Left lung (tissue), 10 donors: Measurements from ENCODE around the gene RXRG. TPM values are rescaled to one million over a fixed set of nuclear protein-coding genes. Genes with fewer than 3 reads are reported as not detected.

Experiments
- ATAC-seq: fragments of 200-7000 bp; cut with Tn5 transposase; one replicate; pipeline ENCODE4 v1.9.1; 2020; ENCODE audit warnings: moderate library complexity
- DNase-seq, 4 donors: peaks; one replicate each; pipeline ENCODE4 v3.0.0-alpha.2; 2013 to 2020
- H3K27ac ChIP-seq, 2 donors: fragments of 200-600 bp; sonication (generic) in 1 of 2; one replicate each; pipeline versions ENCODE4 v1.5.0 to v1.8.0; 2020 to 2021
- H3K27me3 ChIP-seq, 2 donors: fragments of 200-600 bp; sonication (generic) in 1 of 2; one replicate each; pipeline versions ENCODE4 v1.5.0 to v1.8.0; 2020 to 2021
- H3K36me3 ChIP-seq, 2 donors: fragments of 200-600 bp; sonication (generic) in 1 of 2; one replicate each; pipeline versions ENCODE4 v1.5.0 to v1.8.0; 2020 to 2021
- H3K4me1 ChIP-seq, 2 donors: fragments of 200-600 bp; one replicate each; pipeline ENCODE4 v1.8.0; 2021
- H3K4me3 ChIP-seq, 2 donors: fragments of 200-600 bp; sonication (generic) in 1 of 2; one replicate each; pipeline versions ENCODE4 v1.5.0 to v1.8.0; 2020 to 2021; ENCODE audit warnings: mild to moderate bottlenecking in 1 of 2
- H3K9me3 ChIP-seq, 2 donors: fragments of 200-600 bp; sonication (generic) in 1 of 2; one replicate each; pipeline versions ENCODE4 v1.5.0 to v1.8.0; 2020 to 2021
- intact Hi-C, 2 donors: fragments of 100-400 bp; cut with DNase I; formaldehyde crosslinking; loops; one replicate each; pipeline versions ENCODE4 v1.11.2 to v1.14.2; 2022
- polyA plus RNA-seq, 6 donors: library from polyadenylated mRNA; unstranded; fragments of 120-200 nt; gene quantifications; one replicate each; pipeline ENCODE4 v1.2.1, GENCODE V29; 2013; ENCODE audit not compliant: insufficient read length in 6 of 6
- total RNA-seq, 2 donors: library from RNA; stranded (reverse); fragmentation: NEBNext Ultra II Directional; extraction: Animal tissue kit (Norgen Biotek cat#: 25700); gene quantifications; one replicate each; pipeline ENCODE4 v1.2.1, GENCODE V29; 2021
- TF ChIP-seq, protein P1 (sequence below), 2 donors: fragments of 200-600 bp; sonication (generic) in 1 of 2; IDR thresholded peaks; one replicate each; pipeline versions ENCODE4 v1.5.0 to v1.8.0; 2021; ENCODE audit warnings: antibody characterized with exemption in 2 of 2
- donor health status: DM: no; HTN: yes; CAD: no.
- donor health status: DM: no; HTN: no; CAD: no.

The RXRG gene
- total and polyA plus RNA-seq, 8 donors: 1.1 to 18.4 (median 14.1) TPM

DNA sequence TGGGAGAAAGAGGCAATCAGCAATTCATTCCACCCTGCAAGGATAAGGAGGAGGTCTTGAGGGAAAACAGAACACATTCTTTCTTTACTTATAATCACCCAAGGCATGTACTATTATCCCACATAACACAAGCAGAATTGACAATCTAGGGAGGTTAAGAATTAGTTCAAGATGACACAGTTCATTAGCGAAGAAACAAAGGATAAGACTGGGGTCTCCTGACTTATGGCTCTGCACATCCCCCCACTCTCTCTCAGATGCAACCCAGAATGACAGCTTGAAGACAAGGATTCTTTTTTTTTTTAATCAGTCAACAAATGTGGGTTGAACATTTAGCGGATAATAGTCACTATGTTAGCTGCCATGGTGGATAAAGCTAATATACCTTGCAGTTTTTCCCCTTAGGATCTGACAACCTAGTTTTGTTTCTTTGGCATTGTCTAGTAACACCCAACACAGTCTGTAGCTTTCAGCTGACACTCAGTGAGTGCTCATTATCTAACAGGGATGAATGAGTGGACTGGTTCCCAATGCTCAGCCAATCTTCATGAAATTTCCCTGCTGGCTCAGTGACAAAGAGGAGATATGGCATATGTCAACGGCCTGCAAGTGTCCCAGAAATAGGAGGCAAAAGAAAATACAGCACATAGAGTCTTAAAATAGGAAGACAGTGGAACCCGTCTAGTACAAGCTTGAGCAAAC, 35.1 kb downstream of the RXRG start:
- TF ChIP-seq, protein P1, sequence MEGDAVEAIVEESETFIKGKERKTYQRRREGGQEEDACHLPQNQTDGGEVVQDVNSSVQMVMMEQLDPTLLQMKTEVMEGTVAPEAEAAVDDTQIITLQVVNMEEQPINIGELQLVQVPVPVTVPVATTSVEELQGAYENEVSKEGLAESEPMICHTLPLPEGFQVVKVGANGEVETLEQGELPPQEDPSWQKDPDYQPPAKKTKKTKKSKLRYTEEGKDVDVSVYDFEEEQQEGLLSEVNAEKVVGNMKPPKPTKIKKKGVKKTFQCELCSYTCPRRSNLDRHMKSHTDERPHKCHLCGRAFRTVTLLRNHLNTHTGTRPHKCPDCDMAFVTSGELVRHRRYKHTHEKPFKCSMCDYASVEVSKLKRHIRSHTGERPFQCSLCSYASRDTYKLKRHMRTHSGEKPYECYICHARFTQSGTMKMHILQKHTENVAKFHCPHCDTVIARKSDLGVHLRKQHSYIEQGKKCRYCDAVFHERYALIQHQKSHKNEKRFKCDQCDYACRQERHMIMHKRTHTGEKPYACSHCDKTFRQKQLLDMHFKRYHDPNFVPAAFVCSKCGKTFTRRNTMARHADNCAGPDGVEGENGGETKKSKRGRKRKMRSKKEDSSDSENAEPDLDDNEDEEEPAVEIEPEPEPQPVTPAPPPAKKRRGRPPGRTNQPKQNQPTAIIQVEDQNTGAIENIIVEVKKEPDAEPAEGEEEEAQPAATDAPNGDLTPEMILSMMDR (IDR thresholded peaks at IDR 0.05): no peak
- Histone ChIP-seq H3K4me3 (no peak overlapping the region), H3K4me1 (no peaks in the 10 kb centered on the region), H3K36me3 (no peaks in the 10 kb centered on the region), H3K27ac (no peak overlapping the region), H3K9me3 (no peaks in the 10 kb centered on the region), H3K27me3 (no peaks in the 10 kb centered on the region)
- intact Hi-C loops: loop anchor here (5.0 to 10.0 kb wide), 2 partner anchors 182 to 185 kb away; no protein-coding TSS in a partner anchor
- DNase-seq: no peak
- ATAC-seq: no peak

DNA sequence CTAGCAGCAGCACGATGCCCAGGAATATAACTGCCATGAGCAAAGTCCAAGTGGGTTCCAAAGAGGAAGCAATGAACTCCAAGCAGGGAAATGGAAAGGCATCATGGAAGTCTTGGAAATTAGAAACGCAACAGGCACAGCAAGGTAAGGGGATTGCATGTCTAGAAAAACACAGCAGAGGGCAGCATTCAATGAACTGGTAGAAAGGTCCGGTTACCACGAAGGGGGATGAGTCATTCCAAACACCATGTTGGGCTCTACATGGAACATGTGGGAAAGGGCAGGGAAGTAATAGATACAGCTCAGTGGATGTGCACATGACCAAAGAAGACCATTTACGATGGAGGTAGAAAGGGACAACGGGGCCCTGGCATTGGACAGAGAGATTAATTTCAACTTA, 36.4 kb downstream of the RXRG start:
- Histone ChIP-seq H3K27ac (no peak overlapping the region), H3K4me3 (no peak overlapping the region), H3K36me3 (no peaks in the 10 kb centered on the region), H3K9me3 (no peaks in the 10 kb centered on the region), H3K4me1 (no peaks in the 10 kb centered on the region), H3K27me3 (no peaks in the 10 kb centered on the region)
- TF ChIP-seq, protein P1 (IDR thresholded peaks at IDR 0.05): peak; percentile 20 to 37
- ATAC-seq: peak; percentile 85
- DNase-seq: no peak
- intact Hi-C loops: loop anchor here (5.0 to 10.0 kb wide), 2 partner anchors 184 to 186 kb away; no protein-coding TSS in a partner anchor

DNA sequence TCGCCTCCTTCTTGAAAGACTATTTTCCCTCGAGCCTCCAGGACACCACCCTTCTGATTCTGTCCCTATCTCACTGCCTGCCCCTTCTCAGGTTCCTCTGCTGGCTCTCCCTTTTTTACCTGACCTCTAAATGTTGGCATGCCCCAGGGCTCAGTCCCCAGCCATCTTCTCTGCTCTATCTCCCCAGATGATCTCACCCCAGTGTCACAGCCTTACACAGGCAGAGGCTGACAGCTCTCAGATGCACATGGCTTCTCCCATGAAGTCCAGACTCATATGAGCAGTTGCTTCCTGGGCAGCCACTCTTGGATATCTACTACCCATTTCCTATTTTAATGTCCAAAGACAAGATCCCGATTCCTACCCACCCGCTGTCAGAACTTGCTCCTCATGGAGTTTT, 37.5 kb downstream of the RXRG start:
- no peaks in the 10 kb centered on the region for H3K9me3 ChIP-seq
- H3K27ac ChIP-seq: no peak overlapping the region
- H3K4me1 ChIP-seq: no peaks in the 10 kb centered on the region
- DNase-seq: no peak
- intact Hi-C loops: loop anchor here (5.0 to 10.0 kb wide), 2 partner anchors 185 to 187 kb away; no protein-coding TSS in a partner anchor
- ATAC-seq: no peak
- H3K27me3 ChIP-seq: no peaks in the 10 kb centered on the region
- no peaks in the 10 kb centered on the region for H3K36me3 ChIP-seq
- TF ChIP-seq, protein P1 (IDR thresholded peaks at IDR 0.05): no peak
- no peak overlapping the region for H3K4me3 ChIP-seq

DNA sequence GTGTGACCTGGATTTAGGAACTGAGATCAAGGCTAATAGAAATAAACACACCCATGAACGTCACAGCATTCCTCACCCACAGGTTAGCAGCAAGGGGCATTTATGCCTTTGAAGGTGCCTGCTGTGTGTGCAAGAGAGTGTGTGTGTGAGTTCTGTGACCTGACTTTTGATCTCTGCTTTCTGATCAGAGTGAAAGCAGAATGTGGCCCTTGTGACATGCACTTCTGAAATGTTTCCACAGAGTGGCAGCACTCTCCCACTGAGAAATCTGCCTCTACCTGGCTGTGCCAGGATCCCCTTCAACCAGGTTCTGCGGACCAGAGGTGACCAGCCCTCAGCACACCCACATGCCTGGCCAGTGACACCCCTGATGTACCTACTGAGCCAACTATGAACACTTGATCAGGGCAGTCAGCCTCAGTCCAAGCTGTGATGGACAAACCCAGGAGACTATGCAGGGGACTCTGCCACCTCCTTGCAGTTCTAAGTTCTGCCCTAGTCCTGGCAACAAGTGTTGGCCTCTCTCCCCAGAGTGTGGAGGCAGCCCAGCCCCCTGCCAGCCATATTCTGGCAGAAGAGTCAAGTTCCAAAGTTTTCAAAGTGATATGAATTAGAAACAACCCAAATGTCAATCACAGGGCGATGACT, 41.0 kb downstream of the RXRG start:
- intact Hi-C loops: loop anchor here in 1 of 2 donors (10.0 kb wide), 1 partner anchor 191 kb away; no protein-coding TSS in a partner anchor
- Histone ChIP-seq H3K27me3 (peaks cover 0 to 23% of the 10 kb centered on the region in 2 donors), H3K4me1 (no peaks in the 10 kb centered on the region), H3K27ac (no peak overlapping the region), H3K36me3 (no peaks in the 10 kb centered on the region), H3K4me3 (no peak overlapping the region), H3K9me3 (no peaks in the 10 kb centered on the region)
- peak; percentile 90 for ATAC-seq
- peak in 1 of 4 donors; percentile 30 for DNase-seq
- TF ChIP-seq, protein P1 (IDR thresholded peaks at IDR 0.05): peak; percentile 28 to 43

DNA sequence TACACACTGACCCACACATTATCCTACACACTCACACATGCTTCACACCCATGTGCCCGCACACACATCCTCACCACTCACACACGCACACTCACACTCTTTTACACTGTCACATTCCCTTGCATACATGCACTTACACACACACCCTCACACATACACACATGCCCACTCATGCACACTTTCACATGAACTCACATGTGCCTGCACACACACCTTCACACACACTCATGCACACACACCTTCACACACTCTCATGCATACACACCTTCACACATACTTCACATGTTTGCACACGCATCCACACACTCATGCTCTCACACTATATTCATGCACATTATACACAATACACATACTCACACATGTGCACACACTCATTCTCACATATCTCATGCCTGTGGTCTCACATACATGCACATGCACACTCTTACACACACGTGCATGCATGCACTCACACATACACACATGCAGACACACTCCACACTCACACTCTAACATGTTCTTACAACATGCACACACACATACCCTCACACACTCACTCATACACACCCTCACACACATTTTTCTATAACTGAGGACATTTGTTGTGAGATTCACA, 42.3 kb downstream of the RXRG start:
- TF ChIP-seq, protein P1 (IDR thresholded peaks at IDR 0.05): no peak
- no peak for ATAC-seq
- Histone ChIP-seq H3K36me3 (no peaks in the 10 kb centered on the region), H3K9me3 (no peaks in the 10 kb centered on the region), H3K4me1 (no peaks in the 10 kb centered on the region), H3K4me3 (no peak overlapping the region), H3K27me3 (peaks cover 0 to 37% of the 10 kb centered on the region in 2 donors), H3K27ac (no peak overlapping the region)
- no peak for DNase-seq
- intact Hi-C loops: loop anchor here in 1 of 2 donors (10.0 kb wide), 1 partner anchor 192 kb away; no protein-coding TSS in a partner anchor
